ENCODE measurements around the gene TMTC1. TPM values are rescaled to one million over a fixed set of nuclear protein-coding genes. Genes with fewer than 3 reads are reported as not detected.

Gene TMTC1
- total RNA-seq, 2 experiments from 2014 or later, result not detected

DNA sequence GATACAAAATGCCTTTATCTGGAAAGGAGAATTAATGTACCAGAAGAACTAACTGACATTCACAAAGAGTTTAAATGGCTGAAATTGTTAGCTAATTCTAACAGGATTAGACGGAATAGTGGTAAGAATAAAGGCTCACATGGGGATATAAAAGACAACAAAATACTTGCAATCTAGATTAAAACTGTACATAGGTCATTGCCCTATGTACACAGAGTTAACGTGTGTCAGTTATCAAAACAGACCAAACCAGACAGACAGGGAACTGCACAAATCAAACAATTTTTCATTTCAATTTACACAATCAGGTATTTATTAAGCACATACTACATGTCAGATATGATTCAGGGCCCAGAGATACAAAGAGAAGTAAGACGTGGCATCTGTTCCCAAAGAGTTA lies 12.6 kb downstream of the TMTC1 start:
- H3K9me3 Mint-ChIP-seq (ENCODE audit: insufficient read depth), result peaks cover 3% of the 10 kb centered on the region
- H3K27me3 Mint-ChIP-seq (ENCODE audit: low read depth), result no peaks in the 10 kb centered on the region
- POLR2A ChIA-PET, result no interaction called here
- H3K27ac Mint-ChIP-seq, result no peak overlapping the region
- no peak for DNase-seq
- no peaks in the 10 kb centered on the region for H3K36me3 Mint-ChIP-seq (ENCODE audit: low read depth)
- CTCF ChIA-PET, result no interaction called here
- H3K4me1 Mint-ChIP-seq (ENCODE audit: low read depth), result no peaks in the 10 kb centered on the region
- no peak for ATAC-seq
- no peak overlapping the region for H3K4me3 Mint-ChIP-seq

DNA sequence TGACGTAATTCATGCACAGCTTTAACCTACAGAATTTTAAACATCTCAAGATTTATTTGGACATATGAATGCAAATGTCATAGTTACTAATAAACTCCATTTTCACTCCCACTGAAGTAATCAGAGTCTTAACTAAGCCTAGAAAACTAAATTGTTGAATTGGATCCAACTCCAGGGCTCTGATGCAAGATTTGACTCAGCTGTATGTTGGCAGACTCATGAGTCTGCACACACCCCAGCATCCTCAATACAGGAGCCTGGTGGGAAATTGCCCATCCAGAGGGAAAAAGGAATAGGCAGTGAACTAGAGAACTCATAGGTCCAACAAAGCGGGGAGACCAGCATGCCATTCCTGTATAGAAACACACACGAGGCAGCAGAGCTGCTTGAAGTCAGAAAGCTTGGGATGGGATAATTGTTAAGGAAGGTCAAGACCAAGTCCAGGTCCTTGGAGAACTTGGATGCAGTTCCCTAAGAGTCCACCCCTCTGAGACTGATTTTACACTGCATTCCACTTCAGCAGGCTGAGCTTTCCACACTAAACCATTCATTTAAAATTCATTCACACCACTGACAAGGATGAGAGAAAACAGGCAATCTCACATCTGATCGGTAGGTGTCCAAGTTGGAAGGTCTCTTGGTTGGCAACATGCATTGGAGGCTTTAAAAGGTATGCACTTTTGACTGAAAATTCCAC lies 14.4 kb downstream of the TMTC1 start:
- POLR2A ChIA-PET, result no interaction called here
- no peaks in the 10 kb centered on the region for H3K27me3 Mint-ChIP-seq (ENCODE audit: low read depth)
- H3K4me3 Mint-ChIP-seq, result no peak overlapping the region
- no peak for ATAC-seq
- H3K36me3 Mint-ChIP-seq (ENCODE audit: low read depth), result no peaks in the 10 kb centered on the region
- CTCF ChIA-PET, result no interaction called here
- H3K27ac Mint-ChIP-seq, result no peak overlapping the region
- H3K9me3 Mint-ChIP-seq (ENCODE audit: insufficient read depth), result no peaks in the 10 kb centered on the region
- no peaks in the 10 kb centered on the region for H3K4me1 Mint-ChIP-seq (ENCODE audit: low read depth)
- no peak for DNase-seq

DNA sequence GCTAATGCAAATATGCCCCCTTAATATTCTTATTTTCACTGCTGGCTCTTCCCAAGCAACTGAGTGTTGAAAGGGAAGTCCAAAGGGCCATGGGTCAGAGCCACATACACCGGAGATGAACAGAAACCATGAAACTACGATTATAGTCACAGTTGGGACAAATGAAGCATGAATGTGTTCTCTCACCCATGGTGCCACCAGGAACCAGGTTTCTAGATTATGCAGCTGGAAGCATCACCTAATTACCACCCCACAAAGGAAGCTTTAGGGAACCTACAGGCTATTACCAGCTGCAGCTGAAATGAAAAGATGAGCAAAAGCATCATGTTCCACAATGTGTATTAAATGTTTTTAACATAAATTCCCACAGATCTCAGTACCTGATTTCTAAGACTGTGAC lies 15.4 kb downstream of the TMTC1 start:
- DNase-seq (no peak), ATAC-seq (no peak)
- H3K4me3 Mint-ChIP-seq, result no peak overlapping the region
- CTCF ChIA-PET, result no interaction called here
- POLR2A ChIA-PET, result no interaction called here
- no peaks in the 10 kb centered on the region for H3K27me3 Mint-ChIP-seq (ENCODE audit: low read depth)
- H3K4me1 Mint-ChIP-seq (ENCODE audit: low read depth), result no peaks in the 10 kb centered on the region
- no peaks in the 10 kb centered on the region for H3K9me3 Mint-ChIP-seq (ENCODE audit: insufficient read depth)
- no peaks in the 10 kb centered on the region for H3K36me3 Mint-ChIP-seq (ENCODE audit: low read depth)
- no peak overlapping the region for H3K27ac Mint-ChIP-seq

DNA sequence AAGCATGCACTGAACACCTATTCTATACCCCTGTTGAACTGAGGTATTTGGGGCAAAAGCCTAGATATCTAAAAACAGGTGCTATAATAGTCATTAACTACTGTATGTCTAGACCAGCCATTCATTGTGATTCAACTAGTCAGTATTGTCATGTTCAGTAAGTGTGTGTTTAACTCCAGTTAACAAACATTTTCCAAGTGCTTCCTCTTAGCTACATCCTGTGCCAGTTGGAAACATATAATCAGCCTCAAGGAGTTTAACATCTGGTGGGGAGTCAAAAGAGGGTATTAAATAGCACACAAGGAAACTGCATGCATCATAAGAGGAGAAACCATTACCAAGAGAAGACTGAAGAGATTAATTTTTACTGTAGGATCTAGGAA lies 20.4 kb downstream of the TMTC1 start:
- Mint-ChIP-seq H3K4me3 (no peak overlapping the region), H3K4me1 (ENCODE audit: low read depth) (no peaks in the 10 kb centered on the region), H3K27me3 (ENCODE audit: low read depth) (no peaks in the 10 kb centered on the region), H3K36me3 (ENCODE audit: low read depth) (no peaks in the 10 kb centered on the region), H3K27ac (no peak overlapping the region), H3K9me3 (ENCODE audit: insufficient read depth) (no peaks in the 10 kb centered on the region)
- ChIA-PET CTCF (no interaction called here), POLR2A (no interaction called here)
- DNase-seq, result no peak
- no peak for ATAC-seq

DNA sequence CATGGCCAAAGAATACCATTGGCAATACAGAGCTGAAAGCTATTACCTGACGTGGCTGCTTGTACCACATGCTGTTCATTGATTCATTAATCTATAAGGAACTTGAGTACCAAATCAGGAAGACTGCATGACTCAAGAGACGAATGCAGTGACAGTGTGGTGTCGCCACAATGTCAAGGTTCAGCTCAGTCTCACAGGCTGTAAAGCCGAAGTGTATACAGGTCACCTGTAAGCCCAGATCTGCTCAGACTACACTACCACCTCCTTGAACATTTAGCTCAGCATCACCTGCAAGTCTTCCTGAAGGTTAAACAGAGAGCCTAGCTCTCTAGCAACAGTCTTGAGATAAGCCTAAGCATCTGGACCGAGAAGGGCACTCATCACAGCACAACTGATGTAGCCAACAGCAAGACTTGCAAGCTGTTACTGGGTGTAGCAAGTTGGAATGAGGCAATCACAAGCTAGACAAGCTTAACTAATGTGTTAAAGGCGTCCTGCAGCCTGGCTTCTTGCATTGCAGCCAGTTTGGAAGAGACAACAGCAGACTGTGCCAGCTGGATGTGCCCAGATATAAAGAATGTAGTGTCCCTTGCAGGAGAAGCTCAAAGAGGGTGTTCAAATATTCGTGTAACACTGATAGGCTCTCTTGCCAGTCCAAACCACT lies 21.0 kb downstream of the TMTC1 start:
- Mint-ChIP-seq H3K4me1 (ENCODE audit: low read depth) (no peaks in the 10 kb centered on the region), H3K9me3 (ENCODE audit: insufficient read depth) (no peaks in the 10 kb centered on the region), H3K27ac (no peak overlapping the region), H3K4me3 (no peak overlapping the region), H3K36me3 (ENCODE audit: low read depth) (no peaks in the 10 kb centered on the region), H3K27me3 (ENCODE audit: low read depth) (no peaks in the 10 kb centered on the region)
- CTCF ChIA-PET, result no interaction called here
- POLR2A ChIA-PET, result no interaction called here
- ATAC-seq (no peak), DNase-seq (no peak)

DNA sequence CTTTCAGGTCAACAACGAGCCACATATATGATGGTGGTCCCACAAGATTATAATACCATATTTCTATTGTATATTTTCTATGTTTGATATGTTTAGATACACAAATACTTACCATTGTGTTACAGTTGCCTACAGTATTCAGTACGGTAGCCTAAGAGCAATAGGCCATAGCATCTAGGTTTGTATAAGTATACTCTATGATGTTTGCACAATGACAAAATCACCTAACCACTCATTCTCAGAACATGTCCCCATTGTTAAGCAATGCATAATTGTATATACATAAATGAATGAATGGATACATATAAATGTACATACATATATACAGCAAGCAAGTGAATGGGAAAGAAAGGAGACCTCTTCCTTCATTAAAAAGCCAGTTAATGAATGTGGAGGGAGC lies 23.8 kb downstream of the TMTC1 start:
- ATAC-seq, result no peak

DNA sequence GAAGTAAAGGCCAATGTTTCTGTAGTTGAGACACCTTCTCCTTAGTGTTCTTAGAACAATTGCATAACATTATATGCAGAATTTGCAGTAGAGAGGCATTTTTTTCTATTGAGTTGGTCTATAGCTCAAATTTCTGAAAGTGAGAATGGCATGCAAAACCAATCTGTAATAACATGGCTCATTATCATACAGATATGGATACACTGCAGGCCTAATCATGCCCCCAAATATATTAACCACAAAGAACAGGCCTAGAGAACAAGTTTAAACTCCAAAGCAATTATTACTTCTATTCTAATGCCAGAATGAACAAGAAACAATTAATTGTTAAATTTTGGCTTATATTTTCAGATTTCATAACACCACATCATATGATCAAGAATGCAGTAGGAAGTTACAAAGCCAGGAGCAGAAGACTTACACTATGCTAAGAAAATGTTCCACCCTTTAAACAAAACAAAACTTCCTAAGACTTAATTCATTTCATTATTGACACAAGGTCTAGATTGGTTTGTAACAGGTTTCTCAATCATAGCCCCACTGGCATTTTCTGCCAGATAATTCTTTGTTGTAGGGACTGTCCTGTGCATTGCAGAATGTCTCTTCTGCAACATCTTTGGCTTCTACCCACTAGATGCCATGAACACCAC lies 26.9 kb downstream of the TMTC1 start:
- CTCF ChIA-PET, result no interaction called here
- DNase-seq (no peak), ATAC-seq (no peak)

More for the DNA sequence above, 23.8 kb downstream of the TMTC1 start:
- Mint-ChIP-seq H3K27ac (no peak overlapping the region), H3K4me3 (no peak overlapping the region), H3K9me3 (ENCODE audit: insufficient read depth) (no peaks in the 10 kb centered on the region), H3K36me3 (ENCODE audit: low read depth) (no peaks in the 10 kb centered on the region), H3K4me1 (ENCODE audit: low read depth) (no peaks in the 10 kb centered on the region), H3K27me3 (ENCODE audit: low read depth) (no peaks in the 10 kb centered on the region)
- POLR2A ChIA-PET, result no interaction called here
- no peak for DNase-seq
- CTCF ChIA-PET, result no interaction called here

DNA sequence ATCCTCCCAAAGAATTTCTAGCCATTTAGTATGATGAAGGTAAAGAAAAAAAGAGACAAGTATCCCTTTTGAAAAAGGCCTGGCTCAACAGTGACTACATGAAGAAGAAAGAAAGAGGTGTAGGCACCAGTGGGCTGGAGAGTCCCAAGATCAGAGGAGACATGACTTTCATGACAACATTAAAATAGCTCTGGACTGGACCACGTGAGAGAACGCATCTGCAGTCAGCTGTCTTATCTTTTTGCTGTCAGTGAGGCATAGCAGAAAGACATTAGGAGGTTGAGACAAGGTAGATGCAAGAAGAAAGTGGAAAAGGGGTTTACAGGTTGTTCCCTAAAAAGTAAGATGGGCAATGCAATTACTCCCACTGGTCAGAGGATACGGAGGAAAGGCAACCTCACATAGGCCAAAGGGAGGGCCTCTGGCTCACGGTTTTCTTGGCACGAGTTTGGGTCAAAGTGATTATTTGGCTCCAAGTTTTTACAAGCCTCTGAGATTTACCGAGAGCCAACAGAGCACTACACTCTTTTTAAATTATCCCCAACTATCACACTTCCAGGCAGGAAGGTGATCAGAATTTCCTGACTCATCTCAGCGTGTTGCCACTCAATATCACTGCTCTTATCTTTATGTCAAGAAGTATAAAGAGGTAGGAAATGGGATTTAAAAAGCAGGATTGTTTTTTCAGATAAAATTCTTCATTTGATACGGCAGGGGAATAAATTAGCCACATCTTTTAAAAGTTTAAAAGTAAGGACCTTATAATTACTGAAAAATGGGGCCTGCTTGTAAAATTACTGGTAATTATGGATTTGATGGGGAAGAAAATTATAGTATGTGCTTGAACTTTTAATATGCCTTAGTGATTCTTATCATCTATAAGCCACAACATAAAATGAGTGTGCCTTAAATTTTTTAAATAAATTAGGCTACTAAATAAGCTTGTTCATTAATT lies 29.2 kb downstream of the TMTC1 start:
- ATAC-seq (no peak), DNase-seq (no peak)
- POLR2A ChIA-PET, result no interaction called here
- Mint-ChIP-seq H3K4me3 (no peak overlapping the region), H3K4me1 (ENCODE audit: low read depth) (no peaks in the 10 kb centered on the region), H3K27ac (no peak overlapping the region), H3K27me3 (ENCODE audit: low read depth) (no peaks in the 10 kb centered on the region), H3K36me3 (ENCODE audit: low read depth) (no peaks in the 10 kb centered on the region), H3K9me3 (ENCODE audit: insufficient read depth) (no peaks in the 10 kb centered on the region)
- CTCF ChIA-PET, result interaction anchor here (0.6 kb wide), 1 partner anchor 92 kb away, joined by 3 read pairs; no protein-coding TSS in a partner anchor

More for the DNA sequence above, 26.9 kb downstream of the TMTC1 start:
- Mint-ChIP-seq H3K27me3 (ENCODE audit: low read depth) (no peaks in the 10 kb centered on the region), H3K4me1 (ENCODE audit: low read depth) (no peaks in the 10 kb centered on the region), H3K36me3 (ENCODE audit: low read depth) (no peaks in the 10 kb centered on the region), H3K4me3 (no peak overlapping the region), H3K9me3 (ENCODE audit: insufficient read depth) (no peaks in the 10 kb centered on the region), H3K27ac (no peak overlapping the region)
- POLR2A ChIA-PET, result no interaction called here

DNA sequence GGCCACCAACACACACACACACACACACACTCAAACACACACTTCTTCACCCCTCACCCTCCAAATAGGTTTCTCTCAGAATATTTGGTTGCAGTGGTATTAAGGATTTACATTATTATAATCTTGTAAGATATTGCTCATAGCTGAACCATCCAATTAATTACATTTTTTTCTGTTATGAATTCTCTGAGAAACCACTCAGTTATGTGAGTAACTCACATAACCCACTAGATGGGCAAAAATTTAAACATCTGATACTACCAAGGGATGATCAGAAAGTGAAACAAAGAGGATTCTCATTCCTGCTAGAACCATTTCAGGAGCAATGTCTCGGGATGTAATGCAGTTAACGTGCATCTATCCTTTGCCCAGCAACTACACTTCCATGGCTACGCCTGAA lies 31.6 kb downstream of the TMTC1 start:
- H3K36me3 Mint-ChIP-seq (ENCODE audit: low read depth), result no peaks in the 10 kb centered on the region
- H3K4me3 Mint-ChIP-seq, result no peak overlapping the region
- no peak for DNase-seq
- ChIA-PET POLR2A (no interaction called here), CTCF (no interaction called here)
- no peaks in the 10 kb centered on the region for H3K27me3 Mint-ChIP-seq (ENCODE audit: low read depth)
- H3K27ac Mint-ChIP-seq, result no peak overlapping the region
- no peaks in the 10 kb centered on the region for H3K4me1 Mint-ChIP-seq (ENCODE audit: low read depth)
- ATAC-seq, result no peak
- H3K9me3 Mint-ChIP-seq (ENCODE audit: insufficient read depth), result no peaks in the 10 kb centered on the region

DNA sequence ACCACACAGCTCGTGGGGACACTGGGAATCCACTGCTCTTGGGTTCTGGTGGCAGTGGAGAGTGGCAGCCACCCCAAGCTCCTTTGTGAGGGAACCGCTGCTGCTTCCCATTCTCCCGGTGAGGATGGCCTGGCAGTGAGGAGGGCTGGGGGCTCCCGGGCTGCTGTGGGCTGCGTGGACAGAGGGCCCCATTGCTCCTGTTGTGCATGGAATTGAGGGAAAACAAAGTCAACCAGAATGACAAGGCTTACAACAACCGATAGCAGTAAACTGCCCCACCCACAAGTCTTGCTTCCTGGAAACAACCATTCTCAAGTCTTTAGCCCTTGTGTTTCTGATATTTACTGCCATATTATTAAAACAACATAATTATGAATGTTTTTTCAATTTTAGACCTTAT lies 32.1 kb downstream of the TMTC1 start:
- Mint-ChIP-seq H3K9me3 (ENCODE audit: insufficient read depth) (no peaks in the 10 kb centered on the region), H3K4me3 (no peak overlapping the region), H3K36me3 (ENCODE audit: low read depth) (no peaks in the 10 kb centered on the region), H3K27me3 (ENCODE audit: low read depth) (no peaks in the 10 kb centered on the region), H3K4me1 (ENCODE audit: low read depth) (no peaks in the 10 kb centered on the region), H3K27ac (no peak overlapping the region)
- DNase-seq, result no peak
- CTCF ChIA-PET, result no interaction called here
- POLR2A ChIA-PET, result no interaction called here
- ATAC-seq, result no peak

DNA sequence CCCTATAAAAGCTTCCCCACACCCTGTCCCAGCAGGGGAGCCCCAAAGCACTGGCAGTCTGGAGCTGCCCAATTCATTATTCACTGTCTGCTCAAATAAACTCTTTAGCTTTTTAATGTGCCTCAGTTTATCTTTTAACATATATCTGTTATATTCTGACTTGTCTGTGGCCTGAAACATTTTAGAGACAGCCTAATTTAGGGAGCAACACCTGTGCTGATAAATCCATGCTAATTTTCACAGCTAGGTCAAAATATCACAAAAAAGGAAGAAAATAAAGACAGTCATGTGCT lies 32.9 kb downstream of the TMTC1 start:
- no peaks in the 10 kb centered on the region for H3K27me3 Mint-ChIP-seq (ENCODE audit: low read depth)
- H3K4me3 Mint-ChIP-seq, result no peak overlapping the region
- H3K4me1 Mint-ChIP-seq (ENCODE audit: low read depth), result no peaks in the 10 kb centered on the region
- ATAC-seq (no peak), DNase-seq (no peak)
- CTCF ChIA-PET, result no interaction called here
- no peak overlapping the region for H3K27ac Mint-ChIP-seq
- H3K9me3 Mint-ChIP-seq (ENCODE audit: insufficient read depth), result no peaks in the 10 kb centered on the region
- POLR2A ChIA-PET, result no interaction called here
- H3K36me3 Mint-ChIP-seq (ENCODE audit: low read depth), result no peaks in the 10 kb centered on the region

All from activated CD8-positive, alpha-beta T cell treated with anti-CD3 and anti-CD28 coated beads, Interleukin-2, amount 10 ng/mL, durations not matched to agents 7 days and 5 days (primary cell).